ENCODE measurements around the gene GMCL1.
"Not testable (repeated sequence)": the region's sequence is repeated elsewhere in the genome, so short reads cannot be mapped to it uniquely, and the experiment has no call there.

- TF ChIP-seq ZNF274 (IDR thresholded peaks at IDR 0.05; ENCODE audit: low read depth, low read length); SUZ12 (IDR thresholded peaks at IDR 0.05; ENCODE audit: extremely low read depth, insufficient read depth, insufficient read length); YY1 (IDR thresholded peaks at IDR 0.05; ENCODE audit: insufficient read depth, insufficient read length): not testable (repeated sequence)
Measured at GRCh38 chr2:69892838-69893424, 63.5 kb downstream of the GMCL1 start.

Measured in NT2/D1 (cell line).